ENCODE results near the gene RPL21.
"Not testable (repeated sequence)": the region's sequence is repeated elsewhere in the genome, so short reads cannot be mapped to it uniquely, and the experiment has no call there.

Gene RPL21

GRCh38 chr13:27289011-27289665 lies 37.8 kb downstream of the RPL21 start:
- DNase-seq (ENCODE audit: low spot score), result peak; percentile 11

GRCh38 chr13:27290715-27291114 lies 39.4 kb downstream of the RPL21 start:
- DNase-seq (ENCODE audit: low spot score), result peak; percentile 40

- not testable (repeated sequence) for DNase-seq (ENCODE audit: low spot score)
Measured at GRCh38 chr13:27291967-27292366, 40.6 kb downstream of the RPL21 start.

GRCh38 chr13:27293076-27293691 lies 41.8 kb downstream of the RPL21 start:
- no peak for DNase-seq (ENCODE audit: low spot score)

- no peak for DNase-seq (ENCODE audit: low spot score)
Measured at GRCh38 chr13:27293873-27294515, 42.6 kb downstream of the RPL21 start.

GRCh38 chr13:27295096-27295495 lies 43.7 kb downstream of the RPL21 start:
- no peak for DNase-seq (ENCODE audit: low spot score)

- DNase-seq (ENCODE audit: low spot score), result no peak
Measured at GRCh38 chr13:27295660-27296059, 44.3 kb downstream of the RPL21 start.

- no peak for DNase-seq (ENCODE audit: low spot score)
Measured at GRCh38 chr13:27296496-27296895, 45.1 kb downstream of the RPL21 start.

- DNase-seq (ENCODE audit: low spot score), result no peak
Measured at GRCh38 chr13:27298849-27299248, 47.5 kb downstream of the RPL21 start.

- DNase-seq (ENCODE audit: low spot score), result not testable (repeated sequence)
Measured at GRCh38 chr13:27300406-27300805, 49.0 kb downstream of the RPL21 start.

GRCh38 chr13:27300941-27301586 lies 49.7 kb downstream of the RPL21 start:
- DNase-seq (ENCODE audit: low spot score), result no peak

GRCh38 chr13:27302643-27303262 lies 51.4 kb downstream of the RPL21 start:
- no peak for DNase-seq (ENCODE audit: low spot score)

GRCh38 chr13:27304099-27304498 lies 52.7 kb downstream of the RPL21 start:
- DNase-seq (ENCODE audit: low spot score), result no peak

- no peak for DNase-seq (ENCODE audit: low spot score)
Measured at GRCh38 chr13:27304611-27305010, 53.3 kb downstream of the RPL21 start.

Measured in left forelimb (tissue), 1 donor.